ENCODE measurements around the gene DEAF1.

The DEAF1 gene

DNA sequence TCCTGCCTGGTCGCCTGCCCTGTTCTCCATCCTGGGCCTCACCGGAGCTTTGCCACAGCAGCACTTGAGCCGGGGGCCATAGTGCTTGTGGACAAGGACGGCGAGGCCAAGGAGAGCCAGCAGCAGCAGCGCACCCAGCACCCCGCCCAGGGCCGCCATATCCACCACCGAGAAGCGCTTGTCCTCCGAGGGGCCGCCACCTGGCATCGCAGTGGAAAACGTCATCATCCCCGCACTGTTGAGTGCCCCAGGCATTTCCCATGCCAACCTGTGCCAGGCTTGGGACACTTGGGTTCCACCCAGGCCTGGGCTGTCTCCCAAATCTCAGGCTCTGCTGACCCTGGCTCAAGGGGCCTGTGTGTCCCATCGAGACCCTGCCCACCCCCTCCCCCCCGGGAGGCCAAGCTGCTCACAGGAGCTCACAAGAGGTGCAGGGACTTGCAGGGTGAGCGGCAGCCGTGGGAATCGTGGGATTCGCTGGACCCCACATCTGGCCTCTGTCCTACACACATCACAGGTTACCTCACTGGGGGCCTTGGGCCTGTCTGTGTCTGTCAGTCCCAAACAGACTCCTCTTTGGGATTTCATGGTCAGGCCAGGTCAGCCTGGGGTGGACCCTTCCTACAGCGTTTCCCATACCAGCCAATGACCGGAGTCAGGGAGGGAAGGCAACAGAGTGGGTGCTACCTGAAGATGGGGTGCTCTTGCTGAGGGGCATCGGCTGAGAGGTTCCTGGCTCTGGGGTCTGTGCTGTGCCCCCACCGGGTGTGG, 76.9 kb downstream of the DEAF1 start:
- H2BK12ac ChIP-seq (ENCODE audit: low read length in 2 of 2) = no peak overlapping the region
- H2AK5ac ChIP-seq (ENCODE audit: low read length, severe bottlenecking) = no peak overlapping the region
- no peak overlapping the region for H3K14ac ChIP-seq (ENCODE audit: low read length in 2 of 2)
- H3K4me3 ChIP-seq (ENCODE audit: insufficient read depth in 1 of 2, low read depth in 1 of 2, low read length in 2 of 2) = no peak overlapping the region
- no peak overlapping the region for H4K8ac ChIP-seq (ENCODE audit: low read length)
- H3K4ac ChIP-seq (ENCODE audit: low read depth in 1 of 2, low read length in 2 of 2) = no peak overlapping the region
- H3K36me3 ChIP-seq (ENCODE audit: control insufficient read depth in 1 of 2, insufficient read depth in 2 of 2, low read depth in 1 of 2, low read length in 2 of 2) = peaks cover 11 to 76% of the 10 kb centered on the region in 2 experiments
- no peak for DNase-seq
- no peaks in the 10 kb centered on the region for H3K27me3 ChIP-seq (ENCODE audit: control insufficient read depth in 1 of 2, insufficient read depth in 1 of 2, low read length in 2 of 2)
- H3K4me1 ChIP-seq (ENCODE audit: control insufficient read depth, insufficient read depth, low read depth, low read length) = peaks cover 35% of the 10 kb centered on the region
- no peak overlapping the region for H3K9ac ChIP-seq (ENCODE audit: low read length)
- peaks cover 32% of the 10 kb centered on the region for H3K79me1 ChIP-seq (replicated peaks; ENCODE audit: low read length, poor library complexity, severe bottlenecking)
- H3K4me2 ChIP-seq (ENCODE audit: low read length, poor library complexity, severe bottlenecking) = no peak overlapping the region
- no peak overlapping the region for H2BK15ac ChIP-seq (ENCODE audit: low read depth, poor library complexity, severe bottlenecking)
- H2BK5ac ChIP-seq (ENCODE audit: low read depth, low read length, poor library complexity, severe bottlenecking) = no peak overlapping the region
- no peak overlapping the region for H3K27ac ChIP-seq (ENCODE audit: low read length, poor library complexity, severe bottlenecking)
- no peak overlapping the region for H3K18ac ChIP-seq (ENCODE audit: low read depth in 1 of 2, low read length in 2 of 2)
- no peak overlapping the region for H4K91ac ChIP-seq (ENCODE audit: low read length)
- 94% methylated on average over 25 of the region's 25 CpGs for WGBS
- H3K23ac ChIP-seq (ENCODE audit: low read length in 2 of 2) = no peak overlapping the region
- H2AFZ ChIP-seq (ENCODE audit: low read depth, low read length) = no peak overlapping the region
- no peak overlapping the region for H2BK120ac ChIP-seq (ENCODE audit: low read depth, low read length)
- no peaks in the 10 kb centered on the region for H3K9me3 ChIP-seq (ENCODE audit: control insufficient read depth, low read length)

DNA sequence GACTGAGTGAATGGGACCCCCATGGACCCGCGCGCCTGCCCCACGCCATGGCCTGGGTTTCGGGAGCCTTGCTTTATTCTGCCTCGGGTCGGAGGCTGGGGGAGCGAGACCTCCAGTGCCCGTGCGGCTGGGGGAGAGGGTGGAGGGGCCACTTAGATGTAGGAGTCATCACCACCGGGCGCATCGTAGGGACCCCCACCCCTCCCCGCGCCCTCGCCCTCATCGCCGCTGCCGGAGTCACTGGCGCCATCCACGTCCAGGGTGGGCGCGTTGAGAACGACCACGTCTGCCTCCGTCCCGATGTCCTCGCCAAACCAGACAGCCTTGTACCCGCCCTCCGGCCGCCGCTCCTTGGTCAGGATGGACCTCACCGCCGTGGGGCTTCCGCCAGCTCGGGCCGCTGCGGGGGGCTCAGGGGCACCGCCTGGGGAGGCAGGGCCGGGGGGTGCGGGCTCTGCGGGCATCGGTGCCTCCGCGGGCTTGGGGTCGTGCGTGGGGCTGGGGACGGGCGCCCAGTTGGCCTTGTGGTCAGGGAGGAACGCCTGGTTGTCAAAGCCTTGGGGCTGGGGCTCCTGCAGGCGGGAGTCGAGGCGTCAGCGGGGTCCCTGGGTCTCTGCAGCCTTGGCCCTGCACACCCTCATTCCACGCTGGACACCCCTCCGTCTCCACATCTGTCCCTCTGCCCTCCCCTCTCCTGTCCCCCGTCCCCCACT, 77.7 kb downstream of the DEAF1 start:
- no peak overlapping the region for H2BK12ac ChIP-seq (ENCODE audit: low read length in 2 of 2)
- H4K8ac ChIP-seq (ENCODE audit: low read length) = no peak overlapping the region
- H3K4me1 ChIP-seq (ENCODE audit: control insufficient read depth, insufficient read depth, low read depth, low read length) = peaks cover 37% of the 10 kb centered on the region
- H3K23ac ChIP-seq (ENCODE audit: low read length in 2 of 2) = no peak overlapping the region
- H2BK5ac ChIP-seq (ENCODE audit: low read depth, low read length, poor library complexity, severe bottlenecking) = no peak overlapping the region
- no peak overlapping the region for H3K4me3 ChIP-seq (ENCODE audit: insufficient read depth in 1 of 2, low read depth in 1 of 2, low read length in 2 of 2)
- H3K4me2 ChIP-seq (ENCODE audit: low read length, poor library complexity, severe bottlenecking) = no peak overlapping the region
- no peak overlapping the region for H2BK120ac ChIP-seq (ENCODE audit: low read depth, low read length)
- DNase-seq = no peak
- H3K27ac ChIP-seq (ENCODE audit: low read length, poor library complexity, severe bottlenecking) = no peak overlapping the region
- peak overlapping the region; percentile 8 for H4K91ac ChIP-seq (ENCODE audit: low read length)
- no peak overlapping the region for H3K4ac ChIP-seq (ENCODE audit: low read depth in 1 of 2, low read length in 2 of 2)
- no peak overlapping the region for H3K14ac ChIP-seq (ENCODE audit: low read length in 2 of 2)
- no peaks in the 10 kb centered on the region for H3K27me3 ChIP-seq (ENCODE audit: control insufficient read depth in 1 of 2, insufficient read depth in 1 of 2, low read length in 2 of 2)
- no peak overlapping the region for H2AFZ ChIP-seq (ENCODE audit: low read depth, low read length)
- WGBS = 95% methylated on average over 51 of the region's 57 CpGs
- H3K9me3 ChIP-seq (ENCODE audit: control insufficient read depth, low read length) = no peaks in the 10 kb centered on the region
- no peak overlapping the region for H2BK15ac ChIP-seq (ENCODE audit: low read depth, poor library complexity, severe bottlenecking)
- H3K18ac ChIP-seq (ENCODE audit: low read depth in 1 of 2, low read length in 2 of 2) = no peak overlapping the region
- no peak overlapping the region for H2AK5ac ChIP-seq (ENCODE audit: low read length, severe bottlenecking)
- H3K9ac ChIP-seq (ENCODE audit: low read length) = no peak overlapping the region
- peaks cover 34% of the 10 kb centered on the region for H3K79me1 ChIP-seq (replicated peaks; ENCODE audit: low read length, poor library complexity, severe bottlenecking)
- peaks cover 19 to 83% of the 10 kb centered on the region in 2 experiments for H3K36me3 ChIP-seq (ENCODE audit: control insufficient read depth in 1 of 2, insufficient read depth in 2 of 2, low read depth in 1 of 2, low read length in 2 of 2)

DNA sequence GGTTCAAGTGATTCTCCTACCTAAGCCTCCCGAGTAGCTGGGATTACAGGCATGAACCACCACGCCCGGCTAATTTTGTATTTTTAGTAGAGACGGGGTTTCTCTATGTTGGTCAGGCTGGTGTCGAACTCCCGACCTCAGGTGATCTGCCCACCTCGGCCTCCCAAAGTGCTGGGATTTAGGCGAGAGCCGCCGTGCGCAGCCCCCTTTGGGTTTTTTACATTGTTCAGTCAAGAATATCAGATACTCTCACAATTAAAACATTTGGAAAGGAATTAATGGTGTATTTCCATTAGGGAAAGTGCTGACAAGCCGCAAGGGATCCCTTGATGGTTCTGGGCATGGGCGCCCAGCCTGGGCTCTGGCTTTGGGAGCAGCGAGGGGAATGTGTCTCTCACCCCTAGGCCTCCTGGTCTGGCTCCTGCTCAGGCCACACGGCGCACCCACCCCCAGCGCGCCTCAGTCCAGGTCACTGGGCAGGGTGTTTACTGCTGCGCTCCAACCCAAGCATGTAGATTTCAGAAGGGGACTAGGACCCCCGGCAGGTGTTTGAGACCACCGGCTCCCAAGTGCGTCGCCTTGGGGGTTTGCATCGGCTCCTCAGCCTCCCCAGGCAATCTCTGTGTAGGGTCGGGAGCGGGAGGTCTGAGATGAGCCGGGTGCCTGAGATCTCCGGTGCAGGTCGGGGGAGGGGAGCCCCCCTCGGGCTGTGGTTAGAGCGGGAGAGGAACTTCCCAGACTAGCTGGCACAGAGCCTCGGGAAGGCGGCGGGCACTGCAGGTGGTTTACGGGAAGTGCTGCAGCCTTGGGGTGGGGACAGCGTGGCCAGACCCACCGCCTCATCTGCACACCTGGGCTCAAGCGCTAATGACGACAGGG, 78.5 kb downstream of the DEAF1 start:
- peak overlapping the region; percentile 58 for H4K91ac ChIP-seq (ENCODE audit: low read length)
- peaks cover 40% of the 10 kb centered on the region for H3K4me1 ChIP-seq (ENCODE audit: control insufficient read depth, insufficient read depth, low read depth, low read length)
- no peak overlapping the region for H2AFZ ChIP-seq (ENCODE audit: low read depth, low read length)
- H2AK5ac ChIP-seq (ENCODE audit: low read length, severe bottlenecking) = peak overlapping the region; percentile 42
- no peak overlapping the region for H3K14ac ChIP-seq (ENCODE audit: low read length in 2 of 2)
- H3K4ac ChIP-seq (ENCODE audit: low read depth in 1 of 2, low read length in 2 of 2) = no peak overlapping the region
- H3K27me3 ChIP-seq (ENCODE audit: control insufficient read depth in 1 of 2, insufficient read depth in 1 of 2, low read length in 2 of 2) = no peaks in the 10 kb centered on the region
- H3K27ac ChIP-seq (ENCODE audit: low read length, poor library complexity, severe bottlenecking) = no peak overlapping the region
- no peak overlapping the region for H2BK120ac ChIP-seq (ENCODE audit: low read depth, low read length)
- peak overlapping the region; percentile 97 for H3K9ac ChIP-seq (ENCODE audit: low read length)
- H3K4me3 ChIP-seq (ENCODE audit: insufficient read depth in 1 of 2, low read depth in 1 of 2, low read length in 2 of 2) = peak overlapping the region in 1 of 2 experiments; percentile 98
- no peak overlapping the region for H3K18ac ChIP-seq (ENCODE audit: low read depth in 1 of 2, low read length in 2 of 2)
- no peak overlapping the region for H3K23ac ChIP-seq (ENCODE audit: low read length in 2 of 2)
- no peak overlapping the region for H2BK5ac ChIP-seq (ENCODE audit: low read depth, low read length, poor library complexity, severe bottlenecking)
- peak overlapping the region; percentile 24 to 28 for H2BK12ac ChIP-seq (ENCODE audit: low read length in 2 of 2)
- 95% methylated on average over 34 of the region's 39 CpGs for WGBS
- H3K36me3 ChIP-seq (ENCODE audit: control insufficient read depth in 1 of 2, insufficient read depth in 2 of 2, low read depth in 1 of 2, low read length in 2 of 2) = peaks cover 26 to 85% of the 10 kb centered on the region in 2 experiments
- peaks cover 34% of the 10 kb centered on the region for H3K79me1 ChIP-seq (replicated peaks; ENCODE audit: low read length, poor library complexity, severe bottlenecking)
- H4K8ac ChIP-seq (ENCODE audit: low read length) = peak overlapping the region; percentile 79
- H2BK15ac ChIP-seq (ENCODE audit: low read depth, poor library complexity, severe bottlenecking) = no peak overlapping the region
- peak overlapping the region; percentile 64 for H3K4me2 ChIP-seq (ENCODE audit: low read length, poor library complexity, severe bottlenecking)
- H3K9me3 ChIP-seq (ENCODE audit: control insufficient read depth, low read length) = no peaks in the 10 kb centered on the region
- DNase-seq = no peak
